GM21529 (cell line): ENCODE measurements around the gene MYO15B.

Experiments
- ATAC-seq: cut with Tn5 transposase; IDR thresholded peaks from one replicate; pipeline ENCODE4 v1.9.1; 2021; ENCODE audit not compliant: unreplicated experiment

Gene MYO15B

GRCh38 chr17:75587675-75588595 is at the start of gene MYO15B:
Gene MYO15B (plus strand): TSS chr17:75587800. CDS start chr17:75588058, 258 bp downstream.
- no peak for ATAC-seq

- no peak for ATAC-seq
Observed at GRCh38 chr17:75539967-75540729, 47.5 kb upstream of the MYO15B start.

GRCh38 chr17:75540923-75541503 is 46.6 kb upstream of the MYO15B start:
- no peak for ATAC-seq

GRCh38 chr17:75542229-75542628 is 45.4 kb upstream of the MYO15B start:
- no peak for ATAC-seq

- no peak for ATAC-seq
Observed at GRCh38 chr17:75542728-75543336, 44.8 kb upstream of the MYO15B start.

- ATAC-seq = no peak
Observed at GRCh38 chr17:75544250-75544649, 43.4 kb upstream of the MYO15B start.

GRCh38 chr17:75546181-75546580 is 41.4 kb upstream of the MYO15B start:
- no peak for ATAC-seq

- ATAC-seq = no peak
Observed at GRCh38 chr17:75547091-75547490, 40.5 kb upstream of the MYO15B start.

- ATAC-seq = no peak
Observed at GRCh38 chr17:75548813-75549212, 38.8 kb upstream of the MYO15B start.

- no peak for ATAC-seq
Observed at GRCh38 chr17:75549246-75550138, 38.1 kb upstream of the MYO15B start.

GRCh38 chr17:75550139-75550465 is 37.5 kb upstream of the MYO15B start:
- ATAC-seq = no peak

- ATAC-seq = no peak
Observed at GRCh38 chr17:75551266-75551665, 36.3 kb upstream of the MYO15B start.

- no peak for ATAC-seq
Observed at GRCh38 chr17:75552425-75553294, 34.9 kb upstream of the MYO15B start.

GRCh38 chr17:75553295-75554110 is 34.1 kb upstream of the MYO15B start:
- no peak for ATAC-seq

GRCh38 chr17:75555679-75556153 is 31.9 kb upstream of the MYO15B start:
- no peak for ATAC-seq

- ATAC-seq = no peak
Observed at GRCh38 chr17:75557075-75557851, 30.3 kb upstream of the MYO15B start.

- ATAC-seq = no peak
Observed at GRCh38 chr17:75557852-75558665, 29.5 kb upstream of the MYO15B start.
